Skeletal muscle tissue (tissue), 4 donors: ENCODE data around the gene ERCC4. TPM values are rescaled to one million over a fixed set of nuclear protein-coding genes. Genes with fewer than 3 reads are reported as not detected.

Experiments used
- H3K27ac ChIP-seq: one replicate; pipeline ENCODE4 v1.7.0; 2013; ENCODE audit warnings: mild to moderate bottlenecking, low read depth, low read length, inconsistent platforms
- H3K27me3 ChIP-seq, 3 donors: one replicate each; pipeline ENCODE4 v1.7.0; 2013; ENCODE audit warnings: low read length in 3 of 3; ENCODE audit not compliant: control insufficient read depth in 3 of 3, insufficient read depth in 3 of 3
- H3K36me3 ChIP-seq, 3 donors: one replicate each; pipeline ENCODE4 v1.7.0; 2013; ENCODE audit warnings: low read length in 3 of 3; ENCODE audit not compliant: control insufficient read depth in 3 of 3, insufficient read depth in 3 of 3
- H3K4me1 ChIP-seq, 3 donors: one replicate each; pipeline ENCODE4 v1.7.0; 2013; ENCODE audit warnings: low read length in 3 of 3, mild to moderate bottlenecking in 3 of 3; ENCODE audit not compliant: control insufficient read depth in 3 of 3, insufficient read depth in 3 of 3
- H3K4me3 ChIP-seq, 3 donors: one replicate each; pipeline ENCODE4 v1.7.0; 2013; ENCODE audit warnings: low read length in 3 of 3
- H3K9ac ChIP-seq, 3 donors: one replicate each; pipeline ENCODE4 v1.7.0; 2013; ENCODE audit warnings: low read length in 3 of 3, mild to moderate bottlenecking in 3 of 3, moderate library complexity in 2 of 3, low read depth in 1 of 3
- H3K9me3 ChIP-seq, 3 donors: one replicate each; pipeline ENCODE4 v1.7.0; 2013; ENCODE audit warnings: low read length in 3 of 3; ENCODE audit not compliant: control insufficient read depth in 3 of 3
- total RNA-seq: library from RNA; depleted of rRNA; stranded (reverse); fragments of >200 nt; gene quantifications from one replicate; pipeline ENCODE4 v1.2.3, GENCODE V29; 2014
- donor health status: Osteomylitis.

ERCC4 gene
- total RNA-seq, 1 donor from 2014 or later, result 6.8 TPM

GRCh38 chr16:13957197-13958078 is 37.5 kb downstream of the ERCC4 start:
- H3K4me1 ChIP-seq, result peaks cover 6 to 17% (median 7%) of the 10 kb centered on the region in 3 donors
- peak overlapping the region; percentile 66 for H3K27ac ChIP-seq
- H3K4me3 ChIP-seq, result peak overlapping the region; percentile 51 to 66 (median 66)
- peak overlapping the region; percentile 34 to 71 (median 69) for H3K9ac ChIP-seq
- H3K9me3 ChIP-seq, result no peaks in the 10 kb centered on the region
- H3K36me3 ChIP-seq, result no peaks in the 10 kb centered on the region
- H3K27me3 ChIP-seq, result no peaks in the 10 kb centered on the region

GRCh38 chr16:13958474-13958873 is 38.5 kb downstream of the ERCC4 start:
- H3K36me3 ChIP-seq, result no peaks in the 10 kb centered on the region
- H3K9ac ChIP-seq, result no peak overlapping the region
- no peak overlapping the region for H3K4me3 ChIP-seq
- no peaks in the 10 kb centered on the region for H3K9me3 ChIP-seq
- no peaks in the 10 kb centered on the region for H3K27me3 ChIP-seq
- no peak overlapping the region for H3K27ac ChIP-seq
- H3K4me1 ChIP-seq, result peaks cover 6 to 17% (median 7%) of the 10 kb centered on the region in 3 donors

GRCh38 chr16:13959626-13960025 is 39.7 kb downstream of the ERCC4 start:
- no peaks in the 10 kb centered on the region for H3K9me3 ChIP-seq
- H3K27ac ChIP-seq, result no peak overlapping the region
- H3K4me1 ChIP-seq, result peaks cover 6 to 17% (median 7%) of the 10 kb centered on the region in 3 donors
- H3K4me3 ChIP-seq, result no peak overlapping the region
- H3K9ac ChIP-seq, result no peak overlapping the region
- no peaks in the 10 kb centered on the region for H3K27me3 ChIP-seq
- no peaks in the 10 kb centered on the region for H3K36me3 ChIP-seq

- no peak overlapping the region for H3K27ac ChIP-seq
Observed at GRCh38 chr16:13961099-13961811, 41.3 kb downstream of the ERCC4 start.

GRCh38 chr16:13962232-13962631 is 42.3 kb downstream of the ERCC4 start:
- no peak overlapping the region for H3K4me3 ChIP-seq
- no peak overlapping the region for H3K27ac ChIP-seq

More at GRCh38 chr16:13961099-13961811, 41.3 kb downstream of the ERCC4 start:
- H3K9ac ChIP-seq, result peak overlapping the region; percentile 13 to 48 (median 17)
- peak overlapping the region in 1 of 3 donors; percentile 16 for H3K4me3 ChIP-seq
- H3K4me1 ChIP-seq, result peaks cover 6 to 16% (median 7%) of the 10 kb centered on the region in 3 donors
- H3K9me3 ChIP-seq, result no peaks in the 10 kb centered on the region
- no peaks in the 10 kb centered on the region for H3K36me3 ChIP-seq
- no peaks in the 10 kb centered on the region for H3K27me3 ChIP-seq

GRCh38 chr16:13968835-13969234 is 48.9 kb downstream of the ERCC4 start:
- peaks cover 0 to 3% (median 2%) of the 10 kb centered on the region in 3 donors for H3K9me3 ChIP-seq
- no peak overlapping the region for H3K9ac ChIP-seq
- H3K36me3 ChIP-seq, result no peaks in the 10 kb centered on the region
- no peaks in the 10 kb centered on the region for H3K4me1 ChIP-seq
- H3K27me3 ChIP-seq, result no peaks in the 10 kb centered on the region
- no peak overlapping the region for H3K4me3 ChIP-seq
- H3K27ac ChIP-seq, result no peak overlapping the region

More at GRCh38 chr16:13962232-13962631, 42.3 kb downstream of the ERCC4 start:
- Histone ChIP-seq H3K36me3 (no peaks in the 10 kb centered on the region), H3K27me3 (no peaks in the 10 kb centered on the region), H3K9ac (no peak overlapping the region), H3K9me3 (no peaks in the 10 kb centered on the region), H3K4me1 (peaks cover 4 to 11% (median 6%) of the 10 kb centered on the region in 3 donors)

GRCh38 chr16:13969711-13970110 is 49.8 kb downstream of the ERCC4 start:
- H3K36me3 ChIP-seq, result no peaks in the 10 kb centered on the region
- H3K4me1 ChIP-seq, result no peaks in the 10 kb centered on the region
- H3K9me3 ChIP-seq, result peaks cover 0 to 3% (median 2%) of the 10 kb centered on the region in 3 donors
- no peak overlapping the region for H3K9ac ChIP-seq
- H3K27ac ChIP-seq, result no peak overlapping the region
- H3K27me3 ChIP-seq, result no peaks in the 10 kb centered on the region
- H3K4me3 ChIP-seq, result no peak overlapping the region

GRCh38 chr16:13970708-13971422 is 50.9 kb downstream of the ERCC4 start:
- Histone ChIP-seq H3K9me3 (peaks cover 0 to 3% (median 2%) of the 10 kb centered on the region in 3 donors), H3K4me3 (no peak overlapping the region), H3K9ac (no peak overlapping the region), H3K36me3 (no peaks in the 10 kb centered on the region), H3K27me3 (no peaks in the 10 kb centered on the region), H3K4me1 (no peaks in the 10 kb centered on the region), H3K27ac (no peak overlapping the region)

GRCh38 chr16:13973321-13974023 is 53.5 kb downstream of the ERCC4 start:
- Histone ChIP-seq H3K27ac (no peak overlapping the region), H3K36me3 (no peaks in the 10 kb centered on the region), H3K27me3 (no peaks in the 10 kb centered on the region), H3K9ac (no peak overlapping the region), H3K4me1 (no peaks in the 10 kb centered on the region), H3K4me3 (no peak overlapping the region), H3K9me3 (peaks cover 0 to 3% (median 0%) of the 10 kb centered on the region in 3 donors)
